Nephron progenitor cell (in vitro differentiated cells): ENCODE data around the gene KIAA1549.
A peak's percentile ranks its signal among the peaks of the same experiment; 100 is the strongest.

ENCODE experiments used
- DNase-seq: peaks from one replicate; pipeline ENCODE4 v3.0.0; 2021
- H3K27ac Mint-ChIP-seq: 2 replicates; pipeline ENCODE4 v1.8.0; 2021; ENCODE audit warnings: mild to moderate bottlenecking, moderate library complexity, mixed read lengths
- H3K27me3 Mint-ChIP-seq: 2 replicates; pipeline ENCODE4 v1.8.0; 2021; ENCODE audit warnings: mild to moderate bottlenecking, low read depth, mixed read lengths; ENCODE audit not compliant: poor library complexity
- H3K36me3 Mint-ChIP-seq: 2 replicates; pipeline ENCODE4 v1.8.0; 2021; ENCODE audit warnings: low read depth, mixed read lengths
- H3K4me1 Mint-ChIP-seq: 2 replicates; pipeline ENCODE4 v1.8.0; 2021; ENCODE audit warnings: mixed read lengths
- H3K4me3 Mint-ChIP-seq: 2 replicates; pipeline ENCODE4 v1.8.0; 2021; ENCODE audit warnings: mild to moderate bottlenecking, moderate library complexity, mixed read lengths
- H3K9me3 Mint-ChIP-seq: 2 replicates; pipeline ENCODE4 v1.8.0; 2021; ENCODE audit warnings: mild to moderate bottlenecking, moderate library complexity, mixed read lengths
- TF ChIP-seq, protein P1 (sequence below): fragments of 200-600 bp; sonication (generic); IDR thresholded peaks from 2 replicates; pipeline ENCODE4 v1.5.0; 2021; ENCODE audit warnings: antibody characterized with exemption

The KIAA1549 gene

DNA sequence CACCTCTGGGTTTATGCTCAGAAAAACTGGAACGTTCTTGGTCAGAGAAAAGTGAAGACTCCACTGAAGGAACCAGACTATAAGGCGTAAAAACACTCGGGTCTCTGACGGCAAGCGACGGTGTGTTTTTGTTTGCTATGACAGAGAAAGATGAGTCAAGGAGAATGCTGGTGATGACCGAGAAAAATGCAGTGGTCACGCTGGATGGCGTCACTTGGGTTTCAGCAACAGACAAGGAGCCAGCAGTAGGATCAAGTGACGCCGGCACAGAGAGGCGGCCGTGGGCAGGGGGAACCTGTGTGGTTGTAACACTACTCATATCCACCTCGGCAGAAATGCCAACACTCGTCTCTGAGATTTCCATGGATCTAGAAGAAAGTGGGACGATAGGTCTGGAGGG lies 63.4 kb downstream of the KIAA1549 start:
- peaks cover 59% of the 10 kb centered on the region for H3K36me3 Mint-ChIP-seq
- TF ChIP-seq, protein P1, sequence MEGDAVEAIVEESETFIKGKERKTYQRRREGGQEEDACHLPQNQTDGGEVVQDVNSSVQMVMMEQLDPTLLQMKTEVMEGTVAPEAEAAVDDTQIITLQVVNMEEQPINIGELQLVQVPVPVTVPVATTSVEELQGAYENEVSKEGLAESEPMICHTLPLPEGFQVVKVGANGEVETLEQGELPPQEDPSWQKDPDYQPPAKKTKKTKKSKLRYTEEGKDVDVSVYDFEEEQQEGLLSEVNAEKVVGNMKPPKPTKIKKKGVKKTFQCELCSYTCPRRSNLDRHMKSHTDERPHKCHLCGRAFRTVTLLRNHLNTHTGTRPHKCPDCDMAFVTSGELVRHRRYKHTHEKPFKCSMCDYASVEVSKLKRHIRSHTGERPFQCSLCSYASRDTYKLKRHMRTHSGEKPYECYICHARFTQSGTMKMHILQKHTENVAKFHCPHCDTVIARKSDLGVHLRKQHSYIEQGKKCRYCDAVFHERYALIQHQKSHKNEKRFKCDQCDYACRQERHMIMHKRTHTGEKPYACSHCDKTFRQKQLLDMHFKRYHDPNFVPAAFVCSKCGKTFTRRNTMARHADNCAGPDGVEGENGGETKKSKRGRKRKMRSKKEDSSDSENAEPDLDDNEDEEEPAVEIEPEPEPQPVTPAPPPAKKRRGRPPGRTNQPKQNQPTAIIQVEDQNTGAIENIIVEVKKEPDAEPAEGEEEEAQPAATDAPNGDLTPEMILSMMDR = no peak
- peak overlapping the region; percentile 8 for H3K4me3 Mint-ChIP-seq
- peaks cover 39% of the 10 kb centered on the region for H3K4me1 Mint-ChIP-seq
- H3K9me3 Mint-ChIP-seq = peaks cover 7% of the 10 kb centered on the region
- H3K27me3 Mint-ChIP-seq = no peaks in the 10 kb centered on the region
- peak; percentile 15 for DNase-seq
- H3K27ac Mint-ChIP-seq = peak overlapping the region; percentile 94

DNA sequence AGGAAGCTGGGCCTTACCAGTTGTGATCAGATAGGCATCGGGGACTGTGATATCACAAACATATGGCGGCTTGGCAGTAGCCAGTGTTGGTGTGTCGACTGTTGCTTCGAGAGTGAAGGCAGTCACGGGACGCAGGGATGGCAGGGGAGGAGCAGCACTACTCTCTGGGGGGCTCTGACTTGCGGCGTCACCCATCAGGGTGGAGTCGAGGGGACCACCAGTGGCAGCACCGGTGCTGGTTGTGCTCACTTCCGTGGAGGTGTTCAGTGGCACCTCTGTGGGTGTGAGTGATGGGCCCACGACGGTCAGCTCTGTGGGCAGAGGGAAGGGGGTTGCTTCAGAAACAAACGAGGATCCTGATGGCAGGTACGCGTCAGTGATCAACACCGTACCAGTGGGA lies 64.5 kb downstream of the KIAA1549 start:
- Mint-ChIP-seq H3K27ac (peak overlapping the region; percentile 94), H3K27me3 (no peaks in the 10 kb centered on the region), H3K4me1 (peaks cover 39% of the 10 kb centered on the region), H3K36me3 (peaks cover 57% of the 10 kb centered on the region), H3K9me3 (no peaks in the 10 kb centered on the region), H3K4me3 (no peak overlapping the region)
- no peak for DNase-seq
- TF ChIP-seq, protein P1 = no peak

DNA sequence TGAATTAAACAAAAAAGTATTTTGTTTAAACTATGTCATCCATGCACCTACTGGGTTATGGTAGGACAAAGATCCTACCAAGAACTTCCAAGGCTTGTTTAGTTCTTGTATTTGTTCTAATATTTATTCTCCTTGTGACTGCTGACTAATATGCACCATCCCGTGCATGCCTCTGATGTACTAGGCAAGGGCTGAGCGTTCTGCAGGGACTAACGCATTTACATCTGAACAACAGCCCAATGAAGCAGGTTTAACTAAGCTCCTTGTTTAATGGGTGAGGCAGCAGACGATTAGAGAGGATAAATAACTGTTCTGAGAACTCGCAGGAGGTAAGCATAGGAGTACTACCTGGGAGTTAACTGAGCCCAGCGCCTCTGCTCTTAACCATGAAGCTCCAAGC lies 64.9 kb downstream of the KIAA1549 start:
- TF ChIP-seq, protein P1 = no peak
- no peaks in the 10 kb centered on the region for H3K27me3 Mint-ChIP-seq
- no peaks in the 10 kb centered on the region for H3K9me3 Mint-ChIP-seq
- no peak overlapping the region for H3K4me3 Mint-ChIP-seq
- peak overlapping the region; percentile 94 for H3K27ac Mint-ChIP-seq
- H3K4me1 Mint-ChIP-seq = peaks cover 39% of the 10 kb centered on the region
- DNase-seq = no peak
- H3K36me3 Mint-ChIP-seq = peaks cover 60% of the 10 kb centered on the region

DNA sequence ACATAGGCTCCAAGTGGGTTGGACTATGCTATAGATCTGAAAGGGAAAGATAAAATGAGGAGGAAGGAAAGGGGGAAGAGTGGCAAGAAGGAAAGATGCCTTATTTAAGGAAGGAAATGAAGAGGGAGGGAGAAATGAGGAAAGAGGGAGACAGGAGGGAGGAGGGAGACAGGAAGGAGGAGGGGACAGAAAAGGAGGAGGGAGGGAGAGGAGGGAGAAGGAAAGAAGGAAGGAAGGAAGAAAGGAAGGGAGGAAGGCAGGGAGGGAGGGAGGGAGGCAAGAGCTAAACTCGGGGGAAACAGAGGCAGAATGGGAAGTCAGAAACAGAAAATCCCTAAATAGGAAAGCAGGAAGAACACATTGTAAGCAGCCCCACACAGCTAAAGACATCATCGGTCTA lies 67.4 kb downstream of the KIAA1549 start:
- DNase-seq = no peak
- no peaks in the 10 kb centered on the region for H3K9me3 Mint-ChIP-seq
- peaks cover 76% of the 10 kb centered on the region for H3K36me3 Mint-ChIP-seq
- peaks cover 33% of the 10 kb centered on the region for H3K4me1 Mint-ChIP-seq
- TF ChIP-seq, protein P1 = no peak
- no peaks in the 10 kb centered on the region for H3K27me3 Mint-ChIP-seq
- peak overlapping the region; percentile 68 for H3K27ac Mint-ChIP-seq
- no peak overlapping the region for H3K4me3 Mint-ChIP-seq

DNA sequence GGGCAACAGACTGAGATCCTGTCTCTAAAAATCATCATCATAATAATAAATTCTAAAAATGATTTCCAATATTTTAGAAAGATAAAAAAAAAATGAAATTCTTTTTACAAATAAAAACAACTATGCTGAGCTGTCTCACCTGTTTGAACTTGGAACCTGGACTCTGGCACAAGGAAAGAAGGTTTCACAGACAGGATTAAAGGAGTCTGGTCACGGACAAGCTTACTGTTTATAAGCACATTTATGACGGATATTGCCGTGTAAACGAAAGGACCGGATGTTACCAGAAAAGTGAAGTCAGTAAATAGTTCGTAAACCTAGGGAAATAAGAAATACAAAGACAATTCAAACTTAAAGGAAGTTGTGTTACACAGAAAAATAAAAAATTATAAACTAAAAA lies 70.2 kb downstream of the KIAA1549 start:
- H3K9me3 Mint-ChIP-seq = no peaks in the 10 kb centered on the region
- peaks cover 12% of the 10 kb centered on the region for H3K4me1 Mint-ChIP-seq
- H3K27ac Mint-ChIP-seq = no peak overlapping the region
- H3K4me3 Mint-ChIP-seq = no peak overlapping the region
- no peak for DNase-seq
- peaks cover 69% of the 10 kb centered on the region for H3K36me3 Mint-ChIP-seq
- TF ChIP-seq, protein P1 = no peak
- H3K27me3 Mint-ChIP-seq = peaks cover 2% of the 10 kb centered on the region

DNA sequence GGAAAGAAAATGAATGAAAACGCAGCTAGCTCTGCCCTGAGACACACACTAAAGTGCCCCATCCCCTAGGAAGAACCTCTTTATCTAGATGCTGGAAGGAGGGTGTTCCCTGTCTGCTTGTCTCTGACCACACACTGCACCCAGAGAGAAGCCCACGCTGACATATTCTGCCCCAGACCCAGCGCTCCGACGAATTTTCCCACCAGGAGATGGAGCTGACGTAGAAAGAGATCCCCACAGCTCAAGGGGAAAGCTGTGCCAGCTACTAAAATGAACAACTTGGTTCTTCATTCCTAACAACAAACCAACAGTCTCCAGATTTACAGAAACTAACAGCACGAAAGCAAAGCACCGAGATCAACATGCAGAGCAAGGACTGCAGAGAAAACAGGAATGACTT lies 73.3 kb downstream of the KIAA1549 start:
- no peaks in the 10 kb centered on the region for H3K9me3 Mint-ChIP-seq
- DNase-seq = no peak
- TF ChIP-seq, protein P1 = no peak
- H3K27ac Mint-ChIP-seq = no peak overlapping the region
- peaks cover 2% of the 10 kb centered on the region for H3K27me3 Mint-ChIP-seq
- H3K4me3 Mint-ChIP-seq = no peak overlapping the region
- H3K4me1 Mint-ChIP-seq = no peaks in the 10 kb centered on the region
- H3K36me3 Mint-ChIP-seq = peaks cover 69% of the 10 kb centered on the region
